ENCODE data around the gene CALN1.

- TF ChIP-seq CTCF (IDR thresholded peaks at IDR 0.05) (no peak), POLR2A (IDR thresholded peaks at IDR 0.05) (no peak)
Observed at GRCh38 chr7:72310301-72310700, 101.8 kb downstream of the CALN1 start.
